Skeletal muscle satellite cell (primary cell): ENCODE measurements around the gene HESX1.

Experiments
- H3K27me3 ChIP-seq: 2 replicates; pipeline ENCODE4 v1.7.0; 2013; ENCODE audit warnings: low read length; ENCODE audit not compliant: control insufficient read depth, insufficient read depth
- H3K36me3 ChIP-seq: 2 replicates; pipeline ENCODE4 v1.7.0; 2013; ENCODE audit warnings: mild to moderate bottlenecking, control low read depth, low read length; ENCODE audit not compliant: insufficient read depth
- H3K4me1 ChIP-seq: 2 replicates; pipeline ENCODE4 v1.7.0; 2013; ENCODE audit warnings: low read length; ENCODE audit not compliant: control insufficient read depth, insufficient read depth
- H3K4me2 ChIP-seq: 2 replicates; pipeline ENCODE4 v1.7.0; 2013; ENCODE audit warnings: mild to moderate bottlenecking, low read length
- H3K4me3 ChIP-seq: 2 replicates; pipeline ENCODE4 v1.7.0; 2013; ENCODE audit warnings: low read length
- H3K9ac ChIP-seq: 2 replicates; pipeline ENCODE4 v1.7.0; 2013; ENCODE audit warnings: mild to moderate bottlenecking, low read depth, low read length, moderate library complexity
- H3K9me3 ChIP-seq: replicated peaks from 2 replicates; pipeline ENCODE4 v1.7.0; 2013; ENCODE audit warnings: mild to moderate bottlenecking, control low read depth, low read length

The HESX1 gene

GRCh38 chr3:57155310-57155643 lies 44.5 kb downstream of the HESX1 start:
- H3K36me3 ChIP-seq: no peaks in the 10 kb centered on the region
- H3K9me3 ChIP-seq: no peaks in the 10 kb centered on the region
- no peak overlapping the region for H3K4me3 ChIP-seq
- H3K9ac ChIP-seq: no peak overlapping the region
- no peak overlapping the region for H3K4me2 ChIP-seq
- H3K4me1 ChIP-seq: peaks cover 12% of the 10 kb centered on the region
- peaks cover 13% of the 10 kb centered on the region for H3K27me3 ChIP-seq

GRCh38 chr3:57154470-57155309 lies 45.1 kb downstream of the HESX1 start:
- Histone ChIP-seq H3K36me3 (no peaks in the 10 kb centered on the region), H3K9me3 (no peaks in the 10 kb centered on the region), H3K4me1 (peaks cover 16% of the 10 kb centered on the region), H3K9ac (no peak overlapping the region), H3K4me3 (no peak overlapping the region), H3K4me2 (no peak overlapping the region), H3K27me3 (peaks cover 13% of the 10 kb centered on the region)

- H3K9ac ChIP-seq: no peak overlapping the region
- no peaks in the 10 kb centered on the region for H3K9me3 ChIP-seq
- H3K36me3 ChIP-seq: no peaks in the 10 kb centered on the region
- H3K4me3 ChIP-seq: no peak overlapping the region
- peak overlapping the region; percentile 16 for H3K4me2 ChIP-seq
- peaks cover 13% of the 10 kb centered on the region for H3K27me3 ChIP-seq
- H3K4me1 ChIP-seq: peaks cover 11% of the 10 kb centered on the region
Measured at GRCh38 chr3:57152151-57153143, 47.3 kb downstream of the HESX1 start.

- Histone ChIP-seq H3K9me3 (no peaks in the 10 kb centered on the region), H3K4me3 (no peak overlapping the region), H3K4me2 (peak overlapping the region; percentile 16), H3K27me3 (peaks cover 13% of the 10 kb centered on the region), H3K36me3 (no peaks in the 10 kb centered on the region), H3K9ac (no peak overlapping the region), H3K4me1 (peaks cover 11% of the 10 kb centered on the region)
Measured at GRCh38 chr3:57151749-57152148, 48.0 kb downstream of the HESX1 start.

- H3K4me2 ChIP-seq: peak overlapping the region; percentile 17
- H3K4me3 ChIP-seq: no peak overlapping the region
- H3K27me3 ChIP-seq: peaks cover 7% of the 10 kb centered on the region
- peaks cover 11% of the 10 kb centered on the region for H3K4me1 ChIP-seq
- H3K36me3 ChIP-seq: no peaks in the 10 kb centered on the region
- no peak overlapping the region for H3K9ac ChIP-seq
- H3K9me3 ChIP-seq: no peaks in the 10 kb centered on the region
Measured at GRCh38 chr3:57151021-57151449, 48.7 kb downstream of the HESX1 start.

- Histone ChIP-seq H3K4me3 (no peak overlapping the region), H3K27me3 (peaks cover 3% of the 10 kb centered on the region)
Measured at GRCh38 chr3:57150113-57150581, 49.6 kb downstream of the HESX1 start.

More at GRCh38 chr3:57150113-57150581, 49.6 kb downstream of the HESX1 start:
- Histone ChIP-seq H3K36me3 (no peaks in the 10 kb centered on the region), H3K9me3 (no peaks in the 10 kb centered on the region), H3K4me2 (peak overlapping the region; percentile 6), H3K4me1 (peaks cover 11% of the 10 kb centered on the region), H3K9ac (no peak overlapping the region)
